Esophagus muscularis mucosa (tissue), 4 donors: Measurements from ENCODE around the gene LTBP1.

Source experiments
- CTCF ChIP-seq, 3 experiments: fragments of 200-600 bp in 2 of 3; fragments of 450-650 bp in 1 of 3; sonication (generic) in 2 of 3; IDR thresholded peaks; one replicate each; pipeline ENCODE4 v1.5.1; 2017 to 2019; ENCODE audit warnings: antibody characterized with exemption in 3 of 3, mild to moderate bottlenecking in 2 of 3, moderate library complexity in 1 of 3
- EP300 ChIP-seq: sonication (generic); formaldehyde crosslinking; IDR thresholded peaks from one replicate; pipeline ENCODE4 v1.6.1; 2017; ENCODE audit warnings: antibody characterized with exemption
- POLR2A ChIP-seq: fragments of 450-650 bp; IDR thresholded peaks from one replicate; pipeline ENCODE4 v1.6.1; 2017; ENCODE audit warnings: antibody characterized with exemption, moderate library complexity, mild to moderate bottlenecking, low read depth
- POLR2AphosphoS5 ChIP-seq, 2 donors: sonication (generic); formaldehyde crosslinking; IDR thresholded peaks; one replicate each; pipeline ENCODE4 v1.6.1; 2017; ENCODE audit warnings: antibody characterized with exemption in 2 of 2

GRCh38 chr2:32991091-32991845, 44.5 kb downstream of the LTBP1 start:
- no peak for TF ChIP-seq EP300
- TF ChIP-seq POLR2A, result no peak
- no peak for TF ChIP-seq POLR2AphosphoS5 (IDR thresholded peaks at IDR 0.05)
- no peak for TF ChIP-seq CTCF (IDR thresholded peaks at IDR 0.05)
